ENCODE data around the gene TSC2.

DNA sequence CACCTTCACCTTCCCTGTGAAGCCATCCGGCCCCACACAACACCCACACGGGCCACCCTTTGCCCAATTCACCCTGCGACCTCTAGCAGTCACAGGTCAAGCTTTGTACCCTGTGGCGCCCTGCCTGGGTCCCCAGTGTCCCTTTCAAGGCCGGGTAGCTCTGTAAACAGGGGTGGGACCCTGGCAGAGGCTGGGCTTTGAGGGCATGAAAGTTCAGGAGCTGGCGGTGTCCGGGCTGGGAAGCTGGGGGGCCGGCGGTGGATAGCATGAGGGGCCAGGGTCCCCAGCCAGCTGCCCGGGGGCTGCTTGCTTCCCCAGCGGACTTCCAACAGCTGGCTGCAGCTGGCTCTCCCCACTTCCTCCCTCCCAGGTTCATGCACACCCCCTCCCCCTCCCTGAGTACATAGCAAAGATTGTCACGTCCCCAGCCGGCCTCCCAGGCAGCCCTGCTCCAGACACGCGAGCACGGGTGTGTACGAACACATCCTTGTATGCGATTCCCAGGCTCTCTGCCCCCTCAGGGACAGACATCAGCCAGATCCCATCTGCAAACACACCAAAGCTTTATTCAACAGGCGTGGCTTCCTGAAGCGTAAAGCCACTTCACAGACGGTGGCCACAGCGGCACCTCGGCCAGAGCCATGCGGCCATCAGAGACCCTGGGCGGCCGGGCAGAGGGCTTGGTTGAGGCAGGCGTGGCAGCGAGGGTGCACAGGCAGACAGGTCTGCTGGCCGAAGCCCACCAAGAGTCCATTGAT lies 8.3 kb upstream of the TSC2 start:
- TF ChIP-seq, protein P1, sequence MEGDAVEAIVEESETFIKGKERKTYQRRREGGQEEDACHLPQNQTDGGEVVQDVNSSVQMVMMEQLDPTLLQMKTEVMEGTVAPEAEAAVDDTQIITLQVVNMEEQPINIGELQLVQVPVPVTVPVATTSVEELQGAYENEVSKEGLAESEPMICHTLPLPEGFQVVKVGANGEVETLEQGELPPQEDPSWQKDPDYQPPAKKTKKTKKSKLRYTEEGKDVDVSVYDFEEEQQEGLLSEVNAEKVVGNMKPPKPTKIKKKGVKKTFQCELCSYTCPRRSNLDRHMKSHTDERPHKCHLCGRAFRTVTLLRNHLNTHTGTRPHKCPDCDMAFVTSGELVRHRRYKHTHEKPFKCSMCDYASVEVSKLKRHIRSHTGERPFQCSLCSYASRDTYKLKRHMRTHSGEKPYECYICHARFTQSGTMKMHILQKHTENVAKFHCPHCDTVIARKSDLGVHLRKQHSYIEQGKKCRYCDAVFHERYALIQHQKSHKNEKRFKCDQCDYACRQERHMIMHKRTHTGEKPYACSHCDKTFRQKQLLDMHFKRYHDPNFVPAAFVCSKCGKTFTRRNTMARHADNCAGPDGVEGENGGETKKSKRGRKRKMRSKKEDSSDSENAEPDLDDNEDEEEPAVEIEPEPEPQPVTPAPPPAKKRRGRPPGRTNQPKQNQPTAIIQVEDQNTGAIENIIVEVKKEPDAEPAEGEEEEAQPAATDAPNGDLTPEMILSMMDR (conservative IDR thresholded peaks at IDR 0.05): no peak
- no peak for TF ChIP-seq ZFX (IDR thresholded peaks at IDR 0.05)
